ENCODE results near the gene NT5DC1. TPM values are rescaled to one million over a fixed set of nuclear protein-coding genes. Genes with fewer than 3 reads are reported as not detected.

NT5DC1 gene
- polyA plus RNA-seq, 1 donor from 2014 or later: 1.3 TPM

DNA sequence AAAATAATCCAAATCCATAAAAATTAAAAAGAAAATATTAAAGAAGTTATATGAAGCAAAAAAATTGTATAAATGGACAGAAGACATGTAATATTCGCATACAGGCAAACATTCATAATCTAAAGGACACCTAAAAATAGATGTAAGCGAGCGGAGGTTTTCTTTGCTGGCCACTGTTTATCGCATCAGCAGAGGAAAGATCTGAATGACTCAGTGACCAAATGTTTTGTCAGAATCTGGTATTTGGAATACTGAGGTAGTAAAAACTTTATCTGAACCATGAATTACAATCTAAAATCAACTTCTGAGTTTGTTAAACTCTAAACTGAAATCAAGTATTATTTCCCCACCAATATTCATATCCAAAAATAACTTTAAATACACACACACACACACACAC, 145.4 kb downstream of the NT5DC1 start:
- Histone ChIP-seq H3F3A (ENCODE audit: insufficient read depth, low read length, poor library complexity, severe bottlenecking) (no peaks in the 10 kb centered on the region), H3K9ac (ENCODE audit: low read length) (no peak overlapping the region), H3K27ac (ENCODE audit: low read length) (no peak overlapping the region), H3K27me3 (ENCODE audit: insufficient read depth, low read depth, low read length) (no peaks in the 10 kb centered on the region), H3K4me3 (ENCODE audit: low read length) (no peak overlapping the region), H2AFZ (ENCODE audit: low read depth, low read length) (no peak overlapping the region), H4K20me1 (ENCODE audit: insufficient read depth) (peaks cover 7% of the 10 kb centered on the region), H3K4me2 (ENCODE audit: low read length) (no peak overlapping the region), H3K9me2 (ENCODE audit: insufficient read depth, low read length) (no peaks in the 10 kb centered on the region), H3K9me3 (ENCODE audit: low read length) (no peaks in the 10 kb centered on the region), H3K79me2 (replicated peaks; ENCODE audit: insufficient read depth, low read length) (peaks cover 26% of the 10 kb centered on the region), H3K36me3 (ENCODE audit: insufficient read depth, low read length) (peaks cover 4% of the 10 kb centered on the region)
- TF ChIP-seq REST (IDR thresholded peaks at IDR 0.05; ENCODE audit: borderline replicate concordance): no peak
- TF ChIP-seq CTCF (IDR thresholded peaks at IDR 0.05; ENCODE audit: poor library complexity, severe bottlenecking): no peak
- TF ChIP-seq EP300 (conservative IDR thresholded peaks at IDR 0.05; ENCODE audit: poor library complexity, severe bottlenecking): no peak
- no peak for TF ChIP-seq EZH2 (IDR thresholded peaks at IDR 0.05; ENCODE audit: borderline replicate concordance, insufficient read depth, low read length, poor library complexity, severe bottlenecking)
- no peak for TF ChIP-seq SMC3 (conservative IDR thresholded peaks at IDR 0.05; ENCODE audit: poor library complexity)
- no peak for TF ChIP-seq RAD21 (conservative IDR thresholded peaks at IDR 0.05)
- no peak for TF ChIP-seq TAF1 (IDR thresholded peaks at IDR 0.05; ENCODE audit: low read depth)
- no peak for TF ChIP-seq MXI1 (conservative IDR thresholded peaks at IDR 0.05; ENCODE audit: poor library complexity, severe bottlenecking)
- TF ChIP-seq POLR2AphosphoS5 (IDR thresholded peaks at IDR 0.05): no peak

- H2AFZ ChIP-seq (ENCODE audit: low read depth, low read length): no peak overlapping the region
- no peak overlapping the region for H3K4me2 ChIP-seq (ENCODE audit: low read length)
- H3F3A ChIP-seq (ENCODE audit: insufficient read depth, low read length, poor library complexity, severe bottlenecking): no peaks in the 10 kb centered on the region
- H3K4me3 ChIP-seq (ENCODE audit: low read length): no peak overlapping the region
- H3K9ac ChIP-seq (ENCODE audit: low read length): no peak overlapping the region
- no peak overlapping the region for H3K27ac ChIP-seq (ENCODE audit: low read length)
- TF ChIP-seq SMC3 (conservative IDR thresholded peaks at IDR 0.05; ENCODE audit: poor library complexity): no peak
- no peak for TF ChIP-seq CTCF (IDR thresholded peaks at IDR 0.05; ENCODE audit: poor library complexity, severe bottlenecking)
- no peak for TF ChIP-seq RAD21 (conservative IDR thresholded peaks at IDR 0.05)
- TF ChIP-seq REST (IDR thresholded peaks at IDR 0.05; ENCODE audit: borderline replicate concordance): no peak
- TF ChIP-seq TAF1 (IDR thresholded peaks at IDR 0.05; ENCODE audit: low read depth): no peak
- TF ChIP-seq POLR2AphosphoS5 (IDR thresholded peaks at IDR 0.05): no peak
- TF ChIP-seq EP300 (conservative IDR thresholded peaks at IDR 0.05; ENCODE audit: poor library complexity, severe bottlenecking): no peak
- no peak for TF ChIP-seq MXI1 (conservative IDR thresholded peaks at IDR 0.05; ENCODE audit: poor library complexity, severe bottlenecking)
- no peak for TF ChIP-seq EZH2 (IDR thresholded peaks at IDR 0.05; ENCODE audit: borderline replicate concordance, insufficient read depth, low read length, poor library complexity, severe bottlenecking)
- peaks cover 38% of the 10 kb centered on the region for H3K79me2 ChIP-seq (replicated peaks; ENCODE audit: insufficient read depth, low read length)
- H4K20me1 ChIP-seq (ENCODE audit: insufficient read depth): peaks cover 13% of the 10 kb centered on the region
- H3K9me3 ChIP-seq (ENCODE audit: low read length): no peaks in the 10 kb centered on the region
- no peaks in the 10 kb centered on the region for H3K9me2 ChIP-seq (ENCODE audit: insufficient read depth, low read length)
- peaks cover 7% of the 10 kb centered on the region for H3K36me3 ChIP-seq (ENCODE audit: insufficient read depth, low read length)
- H3K27me3 ChIP-seq (ENCODE audit: insufficient read depth, low read depth, low read length): no peaks in the 10 kb centered on the region
Observed at GRCh38 chr6:116247285-116247684, 146.6 kb downstream of the NT5DC1 start.
